Astrocyte (in vitro differentiated cells and primary cell): ENCODE measurements around the gene ARRDC3.

ENCODE experiments used
- CTCF ChIP-seq: IDR thresholded peaks from 2 replicates; pipeline ENCODE4 v1.5.1; 2011; ENCODE audit warnings: low read depth, mild to moderate bottlenecking, inconsistent platforms, low read length, moderate library complexity; ENCODE audit not compliant: insufficient read depth
- EZH2 ChIP-seq: IDR thresholded peaks from 2 replicates; pipeline ENCODE4 v1.6.1; 2012; ENCODE audit warnings: mild to moderate bottlenecking, low read length, inconsistent platforms; ENCODE audit not compliant: insufficient read depth

- no peak for TF ChIP-seq CTCF
- TF ChIP-seq EZH2, result no peak
Observed at GRCh38 chr5:91401175-91401574, 18.1 kb upstream of the ARRDC3 start.
